HG02885 (cell line): ENCODE results near the gene SLC1A2.

Experiments
- ATAC-seq: cut with Tn5 transposase; IDR thresholded peaks from one replicate; pipeline ENCODE4 v1.9.1; 2021; ENCODE audit warnings: mild to moderate bottlenecking; ENCODE audit not compliant: unreplicated experiment, poor library complexity

Gene SLC1A2

DNA sequence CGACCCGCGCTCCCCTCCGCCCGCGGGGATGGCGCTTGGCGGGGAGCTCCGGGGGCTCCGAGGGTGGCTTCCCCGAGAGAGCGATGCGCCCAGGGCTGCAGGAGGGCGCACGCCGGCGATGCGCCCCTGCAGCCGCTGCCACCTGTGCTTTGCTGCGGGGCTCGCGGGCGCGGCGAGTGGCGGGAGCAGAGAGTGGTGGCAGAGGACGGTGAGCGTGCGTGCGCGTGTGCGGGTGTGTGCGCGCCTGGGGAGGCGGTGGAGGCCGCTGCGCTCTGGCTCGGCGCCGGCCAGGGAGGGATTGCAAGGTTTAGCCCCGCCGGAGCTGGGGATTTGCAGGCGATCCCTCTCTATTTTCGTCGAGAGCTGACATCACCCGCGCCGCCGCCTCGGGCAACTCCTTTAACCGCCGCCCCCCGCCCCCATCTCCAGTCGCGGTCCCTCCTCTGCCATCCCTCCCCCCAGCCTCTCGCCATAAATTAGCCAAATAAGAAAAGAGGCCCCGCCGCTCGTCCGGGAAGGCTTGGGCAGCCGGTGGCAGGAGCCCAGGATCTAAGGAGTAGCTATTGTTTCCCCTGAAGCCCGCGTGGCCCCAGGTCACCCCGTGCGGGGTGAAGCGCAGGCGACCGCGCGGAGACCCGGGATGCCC is at the start of gene SLC1A2:
Gene SLC1A2 (minus strand): TSS at position 375 of the 646 bp plus-strand sequence. CDS start 592 bp downstream, outside the sequence.
- no peak for ATAC-seq

DNA sequence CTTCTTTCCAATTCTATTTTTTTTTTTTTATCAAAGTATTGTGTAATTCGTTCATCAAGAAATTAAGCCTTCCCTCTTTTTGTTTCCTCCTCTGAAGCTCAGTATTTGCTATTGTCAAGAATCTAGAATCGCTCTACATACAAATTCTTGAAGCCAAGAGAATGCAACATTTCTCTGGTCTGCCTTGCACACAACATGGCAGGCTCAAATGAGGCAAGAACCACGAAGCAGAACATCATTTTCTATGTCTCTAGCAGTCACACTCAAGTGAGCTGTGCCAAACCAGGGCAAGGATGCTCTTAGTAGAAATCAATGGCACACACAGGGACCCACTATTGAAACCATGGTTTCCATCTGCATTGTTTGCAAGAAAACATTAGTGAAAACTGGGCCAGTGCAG is 46.7 kb upstream of the SLC1A2 start:
- ATAC-seq, result no peak

DNA sequence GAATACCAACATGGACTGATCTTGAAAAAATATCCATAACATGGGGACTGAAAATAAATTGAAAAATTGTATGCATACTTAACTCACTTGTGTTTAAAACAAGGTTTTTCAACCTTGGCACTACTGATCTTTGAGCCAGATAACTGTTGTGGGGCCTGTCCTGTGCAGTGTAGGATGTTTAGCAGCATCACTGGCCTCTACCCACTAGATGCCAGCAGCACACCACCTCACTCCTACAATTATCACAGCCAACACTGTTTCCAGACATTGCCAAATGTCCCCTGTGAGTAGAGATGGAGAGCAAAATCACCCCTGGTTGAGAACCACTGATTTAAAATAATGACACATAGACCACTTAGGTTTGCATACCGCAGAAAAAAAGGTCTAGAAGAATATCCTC is 45.0 kb upstream of the SLC1A2 start:
- no peak for ATAC-seq

DNA sequence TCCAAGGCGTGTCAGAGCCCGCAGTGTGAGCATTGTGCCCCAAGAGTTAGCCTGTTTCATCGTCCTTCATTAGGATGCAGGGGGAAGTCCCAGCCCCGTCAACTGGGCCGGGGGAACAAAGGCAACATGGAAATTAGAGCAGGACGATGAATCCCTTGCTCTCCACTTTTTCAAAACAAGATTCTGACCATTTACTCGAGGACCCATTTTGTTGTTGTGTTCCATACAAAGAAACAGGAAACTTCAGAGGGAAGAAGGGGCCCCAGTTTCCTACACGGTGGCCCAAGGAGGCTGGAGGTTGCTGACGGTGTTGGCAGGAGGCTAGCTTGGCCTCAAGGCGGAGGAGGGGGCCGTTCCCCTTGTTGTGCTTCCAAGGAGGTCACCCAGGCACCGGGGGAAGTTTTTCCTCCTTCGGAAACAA is 44.0 kb upstream of the SLC1A2 start:
- ATAC-seq, result no peak

DNA sequence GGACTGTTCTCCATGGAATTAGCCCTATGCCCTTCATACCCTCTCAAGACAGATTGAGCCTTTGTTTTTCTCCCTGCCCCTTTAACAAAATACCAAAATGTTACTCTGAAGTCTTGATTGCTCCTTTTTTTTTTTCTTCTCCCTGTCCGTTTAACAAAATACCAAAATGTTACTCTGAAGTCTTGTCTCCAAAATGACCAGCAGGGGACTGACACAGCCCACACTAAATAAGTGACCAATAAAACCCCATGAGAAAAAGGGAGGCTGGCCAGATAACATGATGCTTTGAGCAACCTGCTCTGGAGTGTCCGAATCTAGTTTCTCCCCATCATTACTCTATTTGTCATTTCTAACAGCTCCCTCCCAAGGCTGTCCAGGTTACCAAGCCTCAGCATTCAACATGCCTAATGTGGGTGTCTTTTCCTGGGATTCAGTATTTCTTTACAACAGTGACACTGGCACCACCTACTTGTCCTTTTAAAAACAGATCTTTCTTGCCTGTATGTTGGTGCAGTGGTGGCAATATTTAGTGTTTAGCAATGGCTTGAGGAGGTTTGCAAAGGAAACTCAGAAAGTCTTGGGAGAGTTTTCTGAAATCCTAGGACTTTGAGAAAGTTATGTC is 42.7 kb upstream of the SLC1A2 start:
- ATAC-seq, result no peak

DNA sequence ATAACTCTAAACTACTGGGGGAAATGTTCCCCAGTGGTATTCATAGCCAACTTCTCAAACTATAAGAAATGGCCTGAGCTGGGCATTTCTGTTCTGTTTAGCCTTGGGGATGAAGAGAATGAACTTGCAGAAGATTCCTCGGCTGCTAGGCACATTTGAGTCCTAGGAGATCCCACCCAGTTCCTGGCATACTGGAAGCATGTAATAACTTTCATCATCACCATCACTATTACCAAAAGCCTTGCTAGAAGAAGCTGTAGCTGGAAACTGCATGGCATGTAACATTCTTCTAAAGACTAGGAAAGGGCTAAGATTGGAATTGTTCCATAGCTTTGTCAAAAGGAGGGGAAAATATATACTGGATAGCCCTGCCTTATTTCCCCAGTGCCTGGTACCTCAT is 40.1 kb upstream of the SLC1A2 start:
- ATAC-seq, result no peak

DNA sequence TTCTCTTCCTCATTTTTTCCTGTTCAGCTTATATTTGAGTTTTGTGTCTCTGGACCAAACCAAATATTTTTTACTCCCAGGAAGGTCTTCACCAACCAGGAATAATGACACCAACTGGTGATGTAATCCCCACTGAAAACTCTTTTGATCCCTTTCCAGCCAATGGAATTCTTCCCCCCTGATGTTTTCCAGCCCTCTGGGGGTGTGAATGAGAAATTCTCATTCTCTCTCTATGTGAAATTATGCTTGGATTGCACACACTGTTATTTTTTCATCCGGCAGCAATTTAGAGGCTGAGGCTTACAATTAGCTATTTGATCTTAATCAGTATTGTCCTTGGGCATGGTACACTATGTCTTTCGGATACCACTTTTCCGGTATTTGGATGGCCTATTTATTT is 39.5 kb upstream of the SLC1A2 start:
- ATAC-seq, result no peak

DNA sequence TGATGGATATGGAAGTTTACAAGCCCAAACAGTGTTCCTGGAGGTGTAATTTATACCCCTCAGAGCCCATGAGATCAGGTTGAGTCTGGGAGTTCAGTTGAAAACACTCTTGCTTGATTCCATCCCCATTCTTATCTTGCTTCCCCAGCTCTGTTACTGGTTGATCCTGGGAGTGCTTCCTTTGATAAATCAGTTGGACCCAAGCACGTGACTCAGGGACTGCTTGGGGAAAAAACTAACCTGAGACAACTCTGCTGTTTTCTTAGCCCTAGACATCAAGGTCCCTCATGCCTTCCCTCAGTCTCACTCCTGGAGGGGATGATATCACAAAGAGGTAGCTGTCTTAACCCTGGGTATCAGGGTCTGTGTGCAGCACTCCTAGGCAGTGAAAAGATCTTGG is 35.0 kb upstream of the SLC1A2 start:
- no peak for ATAC-seq

DNA sequence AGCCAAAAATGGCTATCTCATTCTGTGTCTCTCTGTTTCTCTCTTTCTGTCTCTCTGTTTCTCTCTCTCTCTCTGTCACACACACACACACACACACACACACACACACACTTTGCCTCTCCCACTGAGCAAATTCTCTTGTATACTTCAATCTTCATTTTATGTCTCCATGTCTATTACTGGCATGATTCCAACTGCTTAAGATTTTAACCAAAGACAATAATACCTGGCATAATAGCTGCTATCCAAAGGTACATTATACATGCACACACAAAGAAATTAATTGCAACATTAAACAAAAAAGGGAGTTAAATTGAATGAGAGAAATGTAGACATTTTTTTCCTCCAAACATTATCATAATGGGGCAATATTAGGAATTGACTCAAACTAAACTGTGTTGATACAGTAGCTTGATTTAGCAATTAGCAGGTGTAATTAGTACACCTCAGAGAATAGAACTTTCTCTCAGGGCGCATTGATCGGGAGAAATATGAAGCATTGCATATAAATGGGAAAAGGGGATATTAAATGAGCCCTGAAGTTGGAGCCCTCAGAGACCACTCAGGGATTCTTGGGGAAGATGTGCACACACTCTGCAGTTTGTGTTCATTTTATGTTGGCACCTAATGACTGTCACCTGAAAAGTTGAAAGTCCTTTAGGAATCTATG is 17.4 kb upstream of the SLC1A2 start:
- ATAC-seq, result no peak

DNA sequence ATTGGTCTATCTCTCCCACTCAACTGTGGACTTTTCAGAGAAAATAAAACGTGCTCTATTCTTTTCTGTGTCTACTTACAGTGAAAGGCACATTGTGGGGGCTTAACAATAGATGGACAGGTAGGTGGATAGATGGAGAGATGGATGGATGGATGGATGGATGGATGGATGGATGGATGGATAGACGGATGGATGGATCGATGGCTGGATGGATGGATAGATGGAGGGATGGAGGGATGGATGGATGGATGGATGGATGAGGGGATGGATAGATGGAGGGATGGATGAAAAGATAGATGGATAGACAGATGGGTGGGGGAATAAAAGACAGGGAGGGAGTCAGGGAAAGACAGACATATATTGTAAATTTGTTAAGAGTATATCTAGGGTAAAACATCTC is 14.2 kb upstream of the SLC1A2 start:
- no peak for ATAC-seq

DNA sequence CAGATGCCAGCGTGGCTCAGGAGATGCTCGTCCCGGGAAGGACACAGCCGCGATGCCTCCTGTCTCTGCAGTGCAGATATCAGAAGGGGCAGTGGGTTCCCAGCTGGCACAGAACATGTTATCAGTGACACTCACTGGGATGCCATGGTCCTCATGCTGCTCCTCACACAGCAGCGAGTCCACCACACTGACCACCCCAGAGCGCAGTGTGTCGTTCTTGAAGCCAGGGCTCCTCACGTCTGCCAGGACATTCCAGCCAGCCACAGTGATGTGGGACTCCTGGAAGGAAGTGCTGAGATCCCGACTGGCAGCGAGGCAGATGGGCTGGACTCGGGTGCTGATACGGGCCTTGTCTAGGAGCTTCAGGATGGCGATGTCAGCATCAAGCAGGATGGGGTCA is 13.1 kb upstream of the SLC1A2 start:
- ATAC-seq, result no peak

DNA sequence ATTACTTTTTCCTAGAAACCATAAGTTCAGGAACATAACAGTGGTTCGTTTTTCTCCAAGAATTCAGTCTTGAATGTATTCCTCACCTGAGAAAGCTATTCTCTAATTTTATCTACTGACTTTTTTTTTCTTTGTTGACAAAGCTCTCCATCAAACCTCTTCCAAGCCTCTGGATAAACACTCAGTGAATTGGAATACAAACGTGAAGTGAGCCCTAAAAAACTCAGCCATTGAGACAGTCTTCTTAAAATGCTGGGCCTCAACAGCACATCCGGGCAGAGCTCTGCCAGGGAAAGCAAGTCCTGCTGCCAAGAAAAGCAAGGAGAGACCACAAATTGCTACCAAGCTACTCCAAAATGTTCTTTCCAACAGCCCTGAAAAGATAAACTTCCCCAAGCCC is 7.7 kb upstream of the SLC1A2 start:
- ATAC-seq, result no peak

DNA sequence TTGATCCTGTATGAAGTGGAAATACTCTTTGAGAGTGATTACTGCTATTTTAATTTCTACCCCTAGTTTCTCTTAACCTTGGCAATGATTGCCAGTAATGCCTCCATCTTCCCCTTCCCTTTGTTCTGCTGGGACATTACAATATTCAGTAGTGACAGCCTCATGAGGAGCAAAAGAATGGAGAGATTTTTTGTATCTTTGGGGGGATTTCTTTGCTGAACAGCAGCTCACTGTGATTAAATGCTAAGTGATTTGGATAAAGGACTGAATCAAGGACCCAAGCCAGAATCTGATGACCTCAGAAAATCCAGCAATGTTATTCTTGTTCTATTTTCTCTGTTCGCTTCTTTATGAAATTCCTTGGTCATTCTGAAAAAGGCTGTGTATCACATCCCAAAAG is 7.0 kb upstream of the SLC1A2 start:
- no peak for ATAC-seq

DNA sequence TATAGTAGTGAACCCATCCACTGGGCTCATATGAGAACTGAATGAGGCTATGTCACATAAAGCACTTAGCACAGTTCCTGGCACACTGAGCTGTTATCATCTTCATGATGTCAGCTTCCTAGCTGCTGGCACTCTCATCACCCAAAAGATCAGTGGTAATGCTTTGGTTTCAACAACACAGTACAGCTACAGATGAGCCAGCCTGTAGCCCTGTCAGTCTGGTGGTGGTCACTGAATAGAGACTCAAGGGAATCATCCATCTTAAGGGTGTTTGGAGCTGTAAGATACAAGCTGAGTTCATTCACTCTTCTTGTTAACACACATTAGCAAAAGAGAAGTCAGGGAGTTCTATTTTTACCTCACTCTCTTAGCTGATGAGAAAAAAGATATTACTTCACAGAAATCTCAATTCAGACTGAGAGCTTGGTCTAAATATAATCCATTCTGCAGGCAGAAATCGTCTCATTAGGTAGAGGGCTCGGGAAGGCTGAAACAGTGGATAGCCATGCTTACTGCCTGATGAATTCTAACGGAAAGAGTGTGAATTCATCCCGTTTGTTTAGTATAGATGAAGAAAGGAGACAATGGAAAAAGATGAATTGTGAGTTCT is 6.3 kb upstream of the SLC1A2 start:
- ATAC-seq, result no peak

DNA sequence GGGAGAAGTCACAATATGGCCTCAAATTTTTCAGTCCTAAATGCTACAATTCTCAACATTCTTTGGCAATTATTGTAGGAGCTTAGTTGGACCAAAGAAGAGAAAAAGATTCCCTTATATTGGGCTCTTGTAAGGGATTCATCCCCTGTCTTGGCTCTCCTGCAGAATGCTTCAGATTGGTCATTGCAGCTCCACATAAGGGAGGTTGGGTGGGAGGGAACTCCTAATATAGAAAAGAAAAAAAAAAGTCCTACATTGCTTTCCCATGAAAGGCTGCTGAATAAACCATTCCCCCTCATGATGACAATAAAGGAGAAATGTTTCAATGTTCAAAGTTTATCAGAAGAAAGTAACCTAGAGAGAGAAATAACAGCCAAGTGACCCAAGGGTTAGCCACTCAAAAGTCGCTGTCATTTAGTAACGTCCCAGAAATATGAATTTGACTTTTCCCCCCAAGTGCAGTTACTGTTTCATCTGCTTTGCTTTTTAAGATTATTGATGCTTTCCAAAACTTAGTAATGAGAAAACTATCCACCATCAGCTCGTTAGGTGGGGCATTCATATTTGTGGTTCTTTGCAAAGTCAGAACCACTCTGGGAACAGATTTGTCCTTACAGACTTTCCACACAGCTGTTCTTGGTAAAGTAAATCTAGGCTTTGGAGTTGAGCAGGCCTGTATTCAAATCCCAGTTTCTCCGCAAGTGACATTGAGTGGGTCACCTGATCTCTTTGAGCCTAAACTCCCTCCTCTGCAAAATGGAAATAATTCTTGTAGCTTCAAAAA is 5.0 kb upstream of the SLC1A2 start:
- ATAC-seq, result no peak

DNA sequence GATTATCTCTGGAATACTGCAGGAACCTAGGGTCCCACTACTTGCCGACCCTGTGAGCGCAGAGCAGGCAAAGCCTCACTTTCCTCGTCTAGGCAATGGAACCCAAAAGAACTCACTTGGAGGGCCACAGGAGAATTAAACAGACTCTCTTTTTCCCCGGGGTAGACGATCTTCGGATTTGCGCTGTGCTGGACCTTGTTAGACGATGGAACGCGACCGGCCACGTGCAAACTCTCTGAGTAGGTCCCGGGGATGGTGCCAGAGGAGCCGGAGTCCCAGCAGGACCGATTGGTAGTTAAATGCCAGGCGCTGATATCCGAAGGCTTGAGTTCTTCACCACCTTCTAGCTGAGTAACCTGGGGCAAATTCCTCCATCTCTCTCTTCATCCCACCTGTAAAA is 1.0 kb upstream of the SLC1A2 start:
- ATAC-seq, result no peak

DNA sequence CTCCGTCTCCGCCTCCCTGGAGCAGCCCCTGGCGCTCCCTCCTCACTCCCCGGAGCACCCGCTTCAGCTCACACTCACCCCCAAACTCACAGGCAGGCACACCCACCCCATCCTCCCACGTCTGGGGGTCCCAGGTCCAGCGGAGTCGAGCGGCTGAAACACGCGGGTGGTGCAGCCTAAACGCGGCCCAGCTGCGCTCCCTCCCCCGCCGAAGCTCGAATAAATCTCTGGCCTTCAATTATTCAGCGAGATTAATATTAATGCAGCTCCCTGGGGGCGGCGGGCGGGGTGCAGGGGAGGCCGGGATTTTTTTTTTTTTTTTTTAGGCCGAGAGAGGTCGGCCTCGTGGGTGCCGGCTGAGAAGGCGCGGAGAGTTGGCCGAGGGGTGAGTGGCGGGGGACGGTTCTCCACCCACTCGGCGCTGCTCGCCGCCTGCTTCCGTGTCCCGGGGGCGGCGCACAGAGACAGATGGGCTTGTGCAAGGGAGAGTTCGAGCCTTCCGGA is 524 bp upstream of the SLC1A2 start:
- ATAC-seq, result no peak

DNA sequence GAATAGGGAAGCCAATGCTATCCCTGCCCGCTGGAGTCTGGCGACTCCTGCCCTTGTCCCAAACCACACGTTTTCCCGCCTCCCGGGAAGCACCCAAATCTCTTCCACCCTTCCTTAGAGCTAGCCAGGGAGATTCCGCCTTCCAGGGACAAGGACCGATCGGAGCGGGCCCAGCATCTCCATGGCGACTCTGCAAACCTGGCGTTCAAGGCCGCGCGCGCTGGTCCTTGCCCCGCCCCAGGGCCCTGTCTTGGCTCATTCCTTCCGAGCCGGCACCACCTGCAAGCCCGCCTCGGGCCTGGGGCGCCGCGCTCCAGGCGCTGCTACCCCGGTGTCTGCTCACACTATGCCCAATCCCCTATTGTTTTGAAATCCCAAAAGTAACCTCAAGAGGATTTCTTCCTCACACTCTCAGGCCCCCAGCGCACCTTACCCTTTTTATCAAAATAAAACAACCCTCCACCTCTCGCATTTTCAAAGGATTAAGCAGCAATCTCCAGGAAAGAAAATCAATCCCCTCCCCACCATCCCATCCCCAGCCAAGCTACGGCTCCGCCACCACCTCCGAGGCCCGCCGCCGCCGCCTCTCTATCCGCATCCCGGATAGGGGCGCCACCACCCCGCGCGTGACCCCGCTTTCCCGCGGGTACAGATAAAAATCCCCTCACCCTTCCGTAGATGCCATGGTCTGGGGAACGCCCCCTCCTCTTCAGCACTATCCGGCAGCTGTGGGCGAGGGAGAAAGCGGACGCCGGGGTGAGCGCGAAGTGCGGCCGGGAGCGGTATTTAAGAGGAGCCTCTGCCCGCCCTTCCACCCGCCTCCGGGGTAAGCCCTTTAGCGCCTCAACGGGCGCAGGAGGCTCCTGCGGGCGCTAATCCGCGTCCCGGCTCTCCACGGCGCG is 825 bp downstream of the SLC1A2 start:
- ATAC-seq, result no peak

DNA sequence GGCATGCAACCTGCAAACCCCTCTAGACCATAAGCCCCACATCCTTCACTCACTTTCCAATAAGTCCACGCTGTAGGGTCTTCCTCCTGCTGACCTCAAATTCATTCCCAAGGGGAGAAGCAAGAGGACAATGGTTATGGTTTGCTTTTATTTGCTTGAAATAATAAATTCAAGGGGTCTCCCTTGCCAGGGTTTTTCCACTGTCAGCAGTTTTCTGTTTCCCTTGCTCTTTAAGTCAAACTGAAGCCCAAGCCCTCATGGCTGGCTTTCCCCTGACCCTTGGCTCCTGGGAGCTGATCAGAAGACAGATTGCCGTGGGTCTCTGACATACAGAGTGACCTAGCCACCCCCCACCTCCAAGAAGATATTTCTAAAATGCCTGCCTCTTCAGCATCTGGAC is 3.9 kb downstream of the SLC1A2 start:
- no peak for ATAC-seq
